Hematopoietic multipotent progenitor cell treated with erythropoietin and hydrocortisone succinate and interleukin-3 and kit ligand, for 17 days (in vitro differentiated cells): ENCODE results near the gene MPP1.
"Not testable (repeated sequence)": the region's sequence is repeated elsewhere in the genome, so short reads cannot be mapped to it uniquely, and the experiment has no call there.

ENCODE experiments used
- DNase-seq: peaks from one replicate; pipeline ENCODE4 v3.0.0-alpha.2; 2015; ENCODE audit warnings: low spot score

Gene MPP1

DNA sequence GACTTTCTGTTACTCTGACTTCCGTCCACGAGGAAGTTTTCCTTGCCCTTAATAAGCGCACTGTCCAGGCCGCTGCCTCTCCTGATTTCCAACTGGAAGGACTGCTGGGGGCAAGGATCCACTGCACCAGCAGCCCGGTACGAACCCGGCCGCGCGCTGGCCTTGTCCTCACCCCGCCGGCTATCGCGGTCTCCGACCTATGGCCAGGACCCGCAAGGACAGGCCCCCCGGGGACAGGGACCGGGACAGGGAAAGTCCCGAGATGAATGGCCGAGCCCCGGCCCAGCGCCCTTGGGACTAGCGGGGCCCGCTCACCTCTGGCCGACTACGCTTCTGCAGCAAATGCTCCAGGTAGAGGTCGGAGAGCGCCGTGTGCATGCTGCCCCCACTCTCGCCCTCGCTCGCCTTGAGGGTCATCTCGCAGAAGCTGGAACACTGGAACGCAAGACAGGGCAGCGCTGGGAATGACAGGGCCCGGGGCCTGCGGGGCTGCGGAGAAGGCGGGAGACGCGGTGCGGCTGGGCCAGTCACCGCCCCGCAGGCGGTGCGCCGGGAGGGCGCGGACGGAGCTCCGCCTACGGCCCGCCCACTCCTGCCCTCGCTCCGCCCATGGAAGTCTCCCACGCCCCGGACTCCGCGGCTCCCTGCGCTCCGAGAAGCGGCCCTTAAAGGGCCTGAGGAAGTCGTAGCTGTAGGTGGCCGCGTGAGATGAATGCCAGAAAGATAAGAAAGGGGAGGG, at the start of gene MPP1:
Gene MPP1, minus strand, starts transcription at position 529 of the 739 bp plus-strand sequence. Its CDS starts 112 bp downstream, at position 417.
- DNase-seq = peak; percentile 89

- no peak for DNase-seq
These were observed 45.8 kb upstream of the MPP1 start for GRCh38 chrX:154850957-154851611.

GRCh38 chrX:154840856-154841255, 35.6 kb upstream of the MPP1 start:
- peak; percentile 78 for DNase-seq

GRCh38 chrX:154836163-154836562, 30.9 kb upstream of the MPP1 start:
- DNase-seq = no peak

DNA sequence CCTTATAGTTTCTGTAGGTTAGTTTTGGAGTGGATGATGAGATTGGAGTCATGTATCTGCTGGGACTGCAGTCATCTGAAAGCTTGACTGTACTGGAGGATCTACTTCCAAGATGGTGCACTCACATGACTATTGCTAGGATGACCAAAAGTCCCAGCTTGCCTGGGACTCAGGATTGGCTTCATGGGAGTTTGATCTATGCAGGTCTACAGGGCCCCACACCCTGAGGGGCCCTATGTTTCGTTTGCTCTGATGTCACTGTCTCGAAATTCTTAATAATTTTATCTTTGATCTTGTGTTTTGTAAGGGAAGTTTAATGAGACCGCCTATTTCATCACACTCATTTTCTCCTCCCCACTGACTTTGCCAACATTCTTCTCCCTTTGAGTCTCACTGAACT, 29.3 kb upstream of the MPP1 start, which contains the start of gene SMIM9:
Gene SMIM9, minus strand, starts transcription at position 101 of the 400 bp plus-strand sequence. CDS start 3,806 bp downstream, outside the sequence.
- no peak for DNase-seq

DNA sequence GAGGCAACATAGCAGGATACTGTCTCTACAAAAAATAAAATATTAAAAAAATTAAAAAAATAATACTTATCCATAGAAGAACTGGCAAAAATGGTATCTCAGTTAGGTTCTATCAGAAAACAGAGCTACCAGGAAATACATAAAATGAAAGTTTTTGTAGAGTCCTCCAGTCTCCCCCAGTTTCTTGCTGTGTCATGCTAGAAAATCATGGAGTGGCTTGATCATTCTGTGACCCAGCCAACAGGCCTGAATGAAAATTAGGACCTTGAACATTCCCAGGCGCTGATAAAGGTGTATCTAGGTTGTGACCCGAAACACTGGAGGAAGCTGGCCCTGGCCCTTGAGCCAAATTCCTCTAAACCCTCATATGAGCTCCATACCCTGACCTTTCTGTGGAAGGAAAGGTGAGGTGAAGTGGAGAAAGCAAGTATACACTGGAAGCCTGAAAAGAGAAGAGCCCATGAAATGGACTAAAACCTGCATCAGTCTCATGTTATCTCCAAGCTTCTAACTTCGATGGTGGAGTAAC, 28.5 kb upstream of the MPP1 start:
- DNase-seq = no peak

DNA sequence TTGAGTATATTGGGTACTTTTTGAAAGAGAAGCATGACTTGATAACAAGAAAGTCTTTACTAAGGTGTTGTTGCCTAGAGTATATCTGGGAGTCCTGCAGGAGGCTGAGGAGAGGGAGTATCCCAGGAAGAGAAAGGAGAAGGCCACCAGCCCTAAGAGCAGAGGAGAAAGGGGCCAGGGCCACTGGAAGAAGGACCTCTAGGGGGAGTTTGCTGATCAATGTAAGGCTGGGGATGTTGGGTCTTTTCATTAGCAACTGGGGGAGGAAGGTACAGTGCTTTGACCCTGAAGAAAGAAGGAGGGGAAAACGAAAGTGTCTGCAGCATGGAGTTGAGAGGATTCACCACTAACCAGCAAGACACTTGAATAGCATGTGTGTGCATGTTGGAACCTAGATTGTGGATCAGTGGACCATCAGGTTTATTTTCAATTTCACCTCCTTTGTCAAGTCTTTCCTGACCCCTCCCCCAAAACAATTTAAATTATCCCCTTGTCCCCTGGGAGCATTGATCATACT, 24.7 kb upstream of the MPP1 start:
- DNase-seq = no peak

DNA sequence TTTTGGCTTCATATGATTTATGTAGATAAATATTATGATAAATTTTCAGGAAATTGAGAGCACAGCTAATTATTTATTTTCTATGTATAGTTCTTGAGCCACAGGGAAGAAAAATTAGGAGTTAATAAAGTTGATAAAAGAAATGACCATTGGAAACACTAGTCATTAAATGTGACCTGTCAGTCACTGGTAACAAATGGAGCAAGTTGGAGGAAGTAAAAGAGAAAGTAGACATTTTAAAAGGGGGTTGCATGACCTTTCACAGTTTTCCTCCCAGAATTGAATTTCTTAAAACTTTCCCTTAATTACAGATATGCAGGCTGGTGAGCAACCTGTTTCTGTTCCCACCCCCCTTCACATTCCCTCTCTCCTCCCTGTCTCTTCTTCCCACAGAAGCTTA, 23.8 kb upstream of the MPP1 start:
- DNase-seq = no peak

- no peak for DNase-seq
These were observed 22.7 kb upstream of the MPP1 start for GRCh38 chrX:154828016-154828408.

DNA sequence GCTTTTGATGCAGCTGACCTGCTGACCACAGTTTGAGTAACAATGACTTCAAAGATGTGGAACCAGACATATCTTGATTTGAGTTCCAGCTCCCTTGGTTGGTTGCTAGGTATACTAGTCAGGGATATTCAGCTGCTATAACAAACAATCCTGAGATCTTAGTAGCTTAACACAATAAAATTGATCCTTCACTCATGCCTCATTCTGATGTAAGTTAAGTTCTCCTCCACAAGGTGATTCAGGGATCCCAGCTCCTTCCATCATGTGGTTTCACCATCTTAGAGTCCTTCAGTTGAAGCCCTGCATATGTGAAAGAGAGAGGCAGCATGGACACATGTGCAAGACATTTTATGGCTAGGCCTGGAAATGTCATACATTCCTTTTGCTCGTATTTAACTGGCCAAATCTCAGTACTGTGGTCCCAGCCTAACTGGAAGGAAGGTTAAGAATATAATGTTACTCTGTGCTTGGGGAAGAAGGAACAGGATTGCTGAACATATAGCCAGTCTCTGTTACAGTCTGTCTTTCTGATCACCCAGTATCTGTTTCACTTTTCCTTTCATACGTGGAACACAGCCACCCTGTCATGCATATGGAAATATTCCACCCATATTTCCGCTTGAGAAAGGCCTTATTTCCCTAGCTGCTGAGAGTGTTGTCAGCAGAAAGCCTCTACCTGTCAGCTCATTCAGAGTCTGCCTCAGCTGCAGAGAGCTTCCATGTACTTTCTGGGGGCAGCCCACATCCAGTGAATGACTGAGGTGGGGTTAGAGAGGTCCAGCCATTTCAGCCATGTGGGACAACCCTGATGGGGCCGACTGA, 22.1 kb upstream of the MPP1 start:
- no peak for DNase-seq

- not testable (repeated sequence) for DNase-seq
These were observed 20.3 kb upstream of the MPP1 start for GRCh38 chrX:154825586-154825985.

- DNase-seq = no peak
These were observed 19.4 kb upstream of the MPP1 start for GRCh38 chrX:154824638-154825037.

- DNase-seq = no peak
These were observed 16.7 kb upstream of the MPP1 start for GRCh38 chrX:154822029-154822428.

GRCh38 chrX:154821523-154821922, 16.2 kb upstream of the MPP1 start:
- no peak for DNase-seq

GRCh38 chrX:154819771-154820341, 14.6 kb upstream of the MPP1 start:
- no peak for DNase-seq

GRCh38 chrX:154818916-154819770, 13.9 kb upstream of the MPP1 start:
- DNase-seq = peak; percentile 26

DNA sequence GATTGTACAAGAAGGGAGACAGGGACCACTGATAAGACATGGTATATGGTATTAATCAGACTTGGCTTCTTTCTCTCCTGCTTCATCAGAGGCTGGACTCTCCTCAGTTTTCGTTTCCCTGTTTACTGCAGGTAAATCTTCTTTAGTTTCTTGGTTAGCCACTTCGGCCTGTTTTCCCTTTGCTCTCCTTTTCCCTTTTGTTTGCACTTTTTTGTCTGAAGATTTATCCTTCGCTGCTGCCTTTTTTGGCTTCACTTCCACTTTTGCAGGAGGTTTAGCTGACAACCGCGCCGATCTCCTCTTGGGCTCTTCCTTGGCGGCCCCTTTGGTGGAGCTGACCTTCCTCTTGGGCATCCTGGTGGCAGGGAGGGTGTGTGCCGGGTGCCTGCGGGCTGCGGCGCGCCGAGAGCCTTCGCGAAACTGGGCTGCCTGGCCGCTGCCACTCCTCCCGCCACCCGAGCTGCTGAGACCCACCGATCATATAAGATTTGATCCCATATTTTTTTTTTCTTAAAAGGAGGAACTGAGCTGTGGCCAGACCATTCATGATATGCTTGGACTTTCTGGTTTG, 11.8 kb upstream of the MPP1 start:
- not testable (repeated sequence) for DNase-seq

DNA sequence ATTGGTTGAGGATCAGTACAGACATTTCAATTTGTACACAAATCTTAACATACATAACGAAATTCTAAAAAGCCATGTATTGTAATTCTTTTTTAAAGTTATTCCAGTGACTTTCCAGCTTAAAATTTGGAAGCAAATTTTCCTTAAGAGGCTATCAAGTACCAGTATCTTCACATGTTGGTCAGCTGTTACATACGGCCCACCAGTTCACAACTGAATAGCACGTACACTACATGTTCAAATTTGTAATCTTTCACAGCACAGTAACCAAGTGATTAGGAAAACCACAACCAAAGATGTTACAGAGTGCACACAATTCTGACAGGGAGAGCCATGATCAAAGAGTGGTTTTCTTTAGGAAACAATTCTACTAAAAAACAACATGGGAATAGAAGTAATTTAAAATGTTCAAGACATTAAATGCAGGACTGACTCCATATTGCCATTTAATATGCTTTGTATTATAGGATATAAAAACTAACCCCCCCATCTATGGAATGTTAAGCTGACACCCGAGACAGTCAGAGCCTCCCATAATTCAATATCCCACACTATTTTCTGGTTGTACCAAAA, 11.1 kb upstream of the MPP1 start:
- DNase-seq = not testable (repeated sequence)

GRCh38 chrX:154815274-154815818, 10.1 kb upstream of the MPP1 start:
- no peak for DNase-seq

DNA sequence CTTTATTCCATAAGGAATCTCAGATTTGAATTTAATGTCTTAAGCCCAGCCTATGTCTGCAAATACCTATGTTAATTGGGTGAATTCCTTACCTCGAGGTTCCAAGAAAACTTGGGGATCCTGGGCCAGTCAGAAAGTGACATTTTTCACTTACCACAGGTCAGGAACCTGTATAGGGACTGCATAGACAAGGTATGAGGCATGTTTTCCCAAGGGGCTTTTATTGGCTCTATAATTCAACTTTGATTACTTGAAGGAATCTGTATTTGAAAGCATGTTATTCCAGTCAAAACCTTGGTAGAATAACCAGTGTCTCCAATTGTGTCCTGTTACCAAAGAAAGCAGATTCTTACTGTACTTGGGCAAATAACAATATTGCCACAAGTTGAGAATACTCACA, 8.5 kb upstream of the MPP1 start:
- DNase-seq = no peak
